GM21367 (cell line): ENCODE data around the gene AXIN1.
"Not testable (repeated sequence)": the region's sequence is repeated elsewhere in the genome, so short reads cannot be mapped to it uniquely, and the experiment has no call there.

Source experiments
- ATAC-seq: cut with Tn5 transposase; IDR thresholded peaks from one replicate; pipeline ENCODE4 v1.9.1; 2021; ENCODE audit not compliant: unreplicated experiment

The AXIN1 gene

DNA sequence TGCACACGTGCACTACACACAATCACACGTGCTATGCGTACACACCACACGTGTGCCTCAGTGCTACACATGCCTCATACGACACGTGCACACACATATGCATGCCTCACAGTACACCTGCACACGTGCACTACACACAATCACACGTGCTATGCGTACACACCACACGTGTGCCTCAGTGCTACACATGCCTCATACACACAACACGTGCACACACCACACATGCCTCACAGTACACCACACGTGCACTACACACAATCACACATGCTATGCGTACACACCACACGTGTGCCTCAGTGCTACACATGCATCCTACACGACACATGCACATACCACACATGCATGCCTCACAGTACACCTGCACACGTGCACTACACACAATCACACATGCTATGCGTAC lies 85.0 kb downstream of the AXIN1 start:
- not testable (repeated sequence) for ATAC-seq

DNA sequence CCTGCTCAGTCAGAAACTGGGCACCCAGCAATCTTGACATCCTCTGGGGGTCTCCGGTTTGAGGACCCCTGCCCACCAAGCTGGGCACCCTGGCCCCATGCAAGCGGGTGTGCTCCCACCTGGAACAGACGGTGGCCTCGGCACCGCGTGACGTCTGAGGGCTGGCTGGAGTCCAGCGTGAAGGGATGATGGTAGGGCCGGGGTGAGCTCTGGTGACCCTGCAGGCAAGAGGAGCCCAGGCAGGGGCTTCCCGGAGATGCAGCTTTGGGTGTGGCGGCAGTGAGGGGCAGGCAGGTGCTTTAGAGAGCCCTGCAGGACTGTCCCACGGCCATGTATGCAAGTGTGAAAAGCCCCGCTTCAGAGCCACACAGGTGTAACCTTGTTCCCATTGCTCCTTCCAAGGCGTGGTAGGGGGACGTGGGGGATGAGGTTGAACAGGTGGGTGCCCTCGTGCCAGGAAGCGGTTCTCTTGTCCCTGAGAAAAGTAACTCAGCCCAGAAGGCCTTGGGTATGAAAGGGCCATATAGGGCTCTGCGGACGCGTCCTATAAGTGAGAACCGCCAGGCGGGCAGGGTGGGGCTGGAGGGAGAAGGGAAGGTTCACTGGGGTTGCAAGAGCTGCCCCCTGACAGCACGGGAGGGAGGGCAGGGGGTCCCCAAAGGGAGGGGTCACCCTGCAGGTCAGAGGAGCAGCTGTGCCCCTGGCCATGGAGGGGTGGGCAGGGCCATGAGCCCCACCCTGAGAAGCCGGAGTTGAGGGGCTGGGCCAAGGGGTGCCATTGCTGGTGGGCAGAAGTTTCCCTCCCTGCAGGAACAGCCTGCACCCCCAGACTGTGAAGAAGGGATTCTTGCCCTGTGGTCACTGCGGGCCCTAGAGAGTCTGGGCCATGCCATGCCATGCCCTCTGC lies 86.0 kb downstream of the AXIN1 start:
- no peak for ATAC-seq

GRCh38 chr16:265711-266110 lies 86.8 kb downstream of the AXIN1 start:
- ATAC-seq = no peak

GRCh38 chr16:265002-265529 lies 87.5 kb downstream of the AXIN1 start:
- no peak for ATAC-seq

GRCh38 chr16:264440-264951 lies 88.0 kb downstream of the AXIN1 start:
- no peak for ATAC-seq

DNA sequence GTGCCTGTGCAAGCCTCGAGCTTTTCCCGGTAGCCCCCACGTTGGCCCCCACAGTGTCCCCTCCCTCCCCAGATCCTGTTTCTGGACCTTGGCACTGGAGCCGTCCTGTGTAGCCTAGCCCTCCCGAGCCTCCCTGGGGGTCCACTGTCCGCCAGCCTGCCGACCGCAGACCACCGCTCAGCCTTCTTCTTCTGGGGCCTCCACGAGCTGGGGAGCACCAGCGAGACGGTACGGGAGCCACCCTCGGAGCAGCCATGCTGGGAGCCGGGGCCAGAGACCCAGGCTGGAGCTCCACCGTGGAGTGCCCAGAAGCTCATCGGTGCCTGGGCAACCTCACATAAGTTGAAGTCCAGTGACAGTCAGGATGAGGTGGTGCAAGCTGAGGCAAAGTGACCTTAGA lies 88.6 kb downstream of the AXIN1 start:
- ATAC-seq = no peak

DNA sequence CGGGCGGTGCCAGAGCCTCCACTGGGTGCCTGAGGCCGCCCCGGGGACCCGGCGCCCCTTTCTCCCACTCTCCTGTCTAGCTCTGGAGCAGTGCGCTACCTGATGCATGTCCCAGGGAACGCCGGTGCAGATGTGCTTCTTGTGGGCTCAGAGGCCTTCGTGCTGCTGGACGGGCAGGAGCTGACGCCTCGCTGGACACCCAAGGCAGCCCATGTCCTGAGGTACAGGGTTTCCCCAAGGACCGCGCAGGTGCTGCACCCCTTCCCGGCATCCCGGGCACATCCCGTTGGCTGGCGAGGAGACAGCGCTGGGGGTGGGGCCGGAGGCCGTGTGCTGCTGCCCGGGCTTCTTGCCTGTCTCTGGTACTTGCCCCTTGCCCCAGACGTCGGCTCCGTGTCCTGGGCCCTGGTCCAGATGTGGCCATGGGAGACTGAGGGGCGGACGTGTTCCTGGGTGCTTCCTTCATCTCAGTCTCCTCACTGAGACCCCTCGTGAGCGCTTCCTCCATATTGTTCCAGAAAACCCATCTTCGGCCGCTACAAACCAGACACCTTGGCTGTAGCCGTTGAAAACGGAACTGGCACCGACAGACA lies 89.2 kb downstream of the AXIN1 start:
- ATAC-seq = no peak

- ATAC-seq = no peak
Measured at GRCh38 chr16:262121-262745, 90.3 kb downstream of the AXIN1 start.

DNA sequence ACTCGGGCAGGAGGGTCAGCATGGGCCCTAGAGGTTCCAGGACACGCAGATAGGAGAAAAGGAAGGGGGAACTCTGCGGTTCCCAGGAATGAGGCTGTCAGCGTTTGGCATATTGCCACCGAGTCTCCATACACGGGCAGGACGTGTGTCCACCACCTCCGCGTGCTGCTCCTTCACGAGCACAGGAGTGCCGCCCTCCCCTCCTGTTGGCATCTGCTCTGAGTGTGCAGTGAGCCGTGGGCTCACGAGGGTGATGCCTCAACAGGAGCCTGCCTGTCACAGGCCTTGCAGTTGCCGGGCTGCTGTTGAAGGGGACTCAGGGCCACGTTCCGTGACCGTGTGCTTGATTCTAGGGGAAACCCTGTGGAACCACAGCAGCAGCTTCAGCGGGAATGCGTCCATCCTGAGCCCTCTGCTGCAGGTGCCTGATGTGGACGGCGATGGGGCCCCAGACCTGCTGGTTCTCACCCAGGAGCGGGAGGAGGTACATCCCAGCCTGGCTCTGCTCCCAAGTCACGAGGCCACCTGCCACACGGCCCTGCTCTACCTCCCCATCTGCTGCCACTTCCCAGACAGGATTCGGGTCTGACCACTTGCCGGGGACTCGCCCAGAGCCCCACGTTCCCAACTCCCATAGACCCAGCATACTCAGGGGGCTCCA lies 91.4 kb downstream of the AXIN1 start:
- no peak for ATAC-seq

DNA sequence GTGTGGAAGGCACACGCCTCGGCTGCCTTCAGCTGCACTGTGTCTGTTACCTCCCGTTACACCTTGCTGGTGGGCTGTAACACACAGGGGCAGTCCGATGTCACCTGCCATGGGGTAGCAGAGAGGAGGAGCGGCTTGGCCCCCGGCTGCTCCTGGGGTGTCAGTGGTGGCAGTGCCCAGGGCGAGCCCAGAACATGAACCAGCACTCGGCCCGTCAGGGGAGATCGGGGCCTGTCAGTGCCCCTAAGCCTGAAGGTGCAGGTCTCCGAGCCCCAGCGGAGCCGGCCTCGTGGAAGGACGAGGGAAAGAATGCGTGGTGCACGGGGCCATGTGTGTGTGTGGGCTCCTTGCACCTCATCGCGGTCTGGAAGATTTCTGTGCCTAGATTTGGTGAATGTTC lies 92.2 kb downstream of the AXIN1 start:
- ATAC-seq = no peak

GRCh38 chr16:259814-260253 lies 92.7 kb downstream of the AXIN1 start:
- no peak for ATAC-seq

GRCh38 chr16:259226-259625 lies 93.3 kb downstream of the AXIN1 start:
- ATAC-seq = no peak

GRCh38 chr16:258091-258490 lies 94.4 kb downstream of the AXIN1 start:
- ATAC-seq = not testable (repeated sequence)

DNA sequence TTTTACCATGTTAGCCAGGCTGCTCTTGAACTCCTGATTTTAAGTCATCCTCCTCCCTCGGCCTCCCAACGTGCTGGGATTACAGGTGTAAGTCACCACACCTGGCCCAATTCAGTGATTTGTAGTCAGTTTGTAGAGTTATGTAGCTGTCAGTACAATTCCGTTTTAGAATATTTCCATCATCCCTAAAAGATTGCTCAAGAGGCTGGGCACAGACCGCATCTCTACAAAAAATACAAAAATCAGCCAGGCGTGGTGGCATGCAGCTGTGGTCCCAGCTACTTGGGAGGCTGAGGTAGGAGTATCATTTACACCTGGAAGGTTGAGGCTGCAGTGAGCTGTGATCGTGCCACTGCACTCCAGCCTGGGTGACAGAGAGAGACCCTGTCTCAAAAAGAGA lies 97.3 kb downstream of the AXIN1 start:
- ATAC-seq = no peak

DNA sequence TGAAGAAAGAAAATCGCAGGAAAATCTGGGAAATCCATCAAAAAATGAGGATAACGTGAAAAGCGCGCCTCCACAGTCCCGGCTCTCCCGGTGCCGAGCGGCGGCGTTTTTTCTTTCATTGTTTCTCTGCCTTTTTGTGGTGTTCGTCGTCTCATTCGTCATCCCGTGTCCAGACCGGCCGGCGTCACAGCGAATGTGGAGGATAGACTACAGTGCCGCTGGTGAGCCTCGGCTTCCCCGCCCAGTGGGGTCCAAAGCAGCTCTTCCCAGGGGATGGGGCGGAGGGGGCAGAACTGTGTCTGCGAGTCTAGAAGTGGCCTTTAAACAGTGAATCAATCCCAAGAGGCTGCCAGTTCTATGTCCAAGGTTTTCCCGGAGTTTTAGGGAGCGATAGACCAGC lies 98.1 kb downstream of the AXIN1 start:
- ATAC-seq = no peak

DNA sequence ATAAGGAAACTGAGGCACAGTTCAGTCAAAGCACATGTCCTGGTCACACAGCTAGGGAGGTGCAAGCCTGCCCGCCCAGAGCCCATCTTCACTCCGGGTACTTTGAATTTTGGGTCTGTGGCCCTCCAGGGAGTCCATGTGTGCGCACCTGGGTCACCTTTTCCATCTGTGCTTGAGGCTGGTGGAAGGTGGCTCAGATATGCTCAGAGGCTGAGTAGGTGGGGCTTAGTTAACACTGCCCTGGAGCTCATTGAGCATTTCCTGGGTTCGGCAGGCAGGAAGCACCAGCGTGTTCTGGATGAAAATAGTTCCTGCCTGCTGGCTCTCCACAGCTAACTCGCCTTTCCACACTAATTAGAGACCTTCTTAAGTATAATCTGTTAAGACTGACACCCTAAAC lies 98.7 kb downstream of the AXIN1 start:
- ATAC-seq = no peak

DNA sequence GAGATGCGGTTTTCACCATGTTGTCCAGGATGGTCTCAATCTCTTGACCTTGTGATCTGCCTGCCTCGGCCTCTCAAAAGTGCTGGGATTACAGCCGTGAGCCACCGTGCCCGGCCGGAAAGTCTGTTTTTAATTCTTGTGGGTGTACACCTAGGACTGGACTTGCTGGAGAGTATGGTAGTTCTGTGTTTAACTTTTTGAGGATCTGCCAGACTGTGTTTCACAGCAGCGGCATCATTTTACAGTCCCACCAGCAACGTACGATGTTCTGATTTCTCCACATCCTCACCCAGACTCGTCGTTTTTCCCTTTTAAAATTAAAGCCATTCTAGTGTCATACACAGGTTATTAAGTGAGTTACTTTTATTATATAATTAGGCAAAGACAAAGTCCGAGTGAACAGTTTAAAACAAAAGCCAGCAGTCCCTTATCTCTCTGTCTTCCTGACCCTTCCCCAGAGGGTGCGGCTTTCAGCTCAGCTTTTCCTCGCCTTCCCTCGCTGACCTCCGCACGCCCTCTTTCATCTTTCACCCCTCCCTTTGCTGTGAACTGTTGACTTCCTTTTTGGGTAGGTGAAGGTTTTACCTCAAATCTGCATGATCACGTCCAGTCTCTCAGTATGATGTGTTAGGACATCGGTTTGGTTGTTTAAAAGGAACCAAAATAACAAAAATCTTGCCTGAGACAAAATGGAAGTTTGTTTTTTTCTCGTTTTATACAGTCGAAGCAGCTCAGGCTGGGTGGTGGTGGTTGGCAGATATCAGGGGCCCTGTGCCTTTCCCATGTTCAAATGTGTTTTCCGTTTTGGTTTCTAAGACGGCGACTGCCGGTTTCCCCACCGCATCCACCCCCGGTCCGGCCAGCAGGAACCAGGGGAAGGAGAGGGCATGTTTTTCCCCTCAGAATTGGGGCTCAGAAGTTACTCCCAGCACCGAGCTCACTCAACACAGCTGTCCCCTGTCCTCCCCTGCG lies 99.9 kb downstream of the AXIN1 start:
- ATAC-seq = no peak

DNA sequence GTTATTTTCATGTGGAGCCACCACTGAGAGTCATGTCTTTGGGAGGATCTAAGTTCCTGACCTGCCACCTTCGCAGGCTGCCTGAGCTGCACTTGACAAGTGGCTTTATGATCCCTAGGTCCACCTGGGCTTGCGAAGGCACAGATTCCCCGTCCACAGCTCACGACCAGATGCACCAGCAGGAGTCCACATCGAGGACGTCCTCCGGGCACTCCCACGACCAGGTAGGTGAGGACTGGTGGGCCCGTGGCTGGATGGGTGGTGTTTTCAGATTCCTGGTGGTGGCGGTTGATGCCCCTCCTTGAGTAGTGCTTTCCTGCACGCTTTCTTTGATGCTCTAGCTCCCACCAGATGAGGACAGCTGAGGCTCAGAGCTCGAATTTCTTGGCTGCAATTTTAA lies 103.1 kb downstream of the AXIN1 start:
- no peak for ATAC-seq

- ATAC-seq = no peak
Measured at GRCh38 chr16:247027-247426, 105.5 kb downstream of the AXIN1 start.

DNA sequence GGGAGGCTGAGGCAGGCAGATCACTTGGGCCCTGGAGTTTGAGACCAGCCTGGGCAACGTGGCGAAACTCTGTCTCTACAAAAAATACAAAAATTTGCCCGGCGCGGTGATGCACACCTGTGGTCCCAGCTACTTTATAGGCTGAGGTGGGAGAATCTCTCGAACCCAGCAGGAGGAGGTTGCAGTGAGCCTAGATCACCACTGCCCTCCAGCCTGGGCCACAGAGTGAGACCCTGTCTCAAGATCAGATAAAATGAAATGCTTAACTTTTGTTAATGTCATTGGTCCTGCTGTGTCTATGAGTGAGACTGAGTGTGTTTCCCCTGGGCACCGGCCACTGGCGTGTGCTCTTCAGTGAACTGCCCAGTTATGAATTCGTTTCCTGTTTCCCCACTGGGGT lies 107.4 kb downstream of the AXIN1 start:
- ATAC-seq = no peak
